ENCODE measurements around the gene COBL.

The COBL gene

GRCh38 chr7:51058764-51059163, 257.8 kb downstream of the COBL start:
- DNase-seq (ENCODE audit: low read depth, low spot score), result no peak

GRCh38 chr7:51055039-51055840, 261.4 kb downstream of the COBL start:
- no peak for DNase-seq (ENCODE audit: low read depth, low spot score)

- DNase-seq (ENCODE audit: low read depth, low spot score), result no peak
Measured at GRCh38 chr7:51054231-51054630, 262.4 kb downstream of the COBL start.

- no peak for DNase-seq (ENCODE audit: low read depth, low spot score)
Measured at GRCh38 chr7:51053160-51053925, 263.3 kb downstream of the COBL start.

GRCh38 chr7:51046482-51046881, 270.1 kb downstream of the COBL start:
- no peak for DNase-seq (ENCODE audit: low read depth, low spot score)

DNA sequence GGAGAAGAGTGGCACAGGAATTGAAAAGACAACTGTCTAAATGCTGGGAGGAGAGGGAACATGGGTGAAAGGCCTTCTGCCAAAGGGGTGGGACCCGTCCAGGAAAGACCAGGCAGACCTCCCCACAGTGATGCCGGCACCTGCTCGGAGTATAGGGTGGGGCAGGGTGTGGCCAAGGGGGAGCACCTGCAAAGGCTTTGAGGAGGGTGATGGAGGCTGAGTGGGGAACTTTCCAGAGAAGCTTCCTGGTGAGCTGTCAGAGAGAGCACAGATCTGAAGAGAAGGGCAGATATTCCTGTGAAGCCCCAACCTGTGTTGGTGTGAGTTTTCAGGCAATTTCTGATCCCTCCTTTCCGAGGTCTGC, 270.5 kb downstream of the COBL start:
- DNase-seq (ENCODE audit: low read depth, low spot score), result no peak

DNA sequence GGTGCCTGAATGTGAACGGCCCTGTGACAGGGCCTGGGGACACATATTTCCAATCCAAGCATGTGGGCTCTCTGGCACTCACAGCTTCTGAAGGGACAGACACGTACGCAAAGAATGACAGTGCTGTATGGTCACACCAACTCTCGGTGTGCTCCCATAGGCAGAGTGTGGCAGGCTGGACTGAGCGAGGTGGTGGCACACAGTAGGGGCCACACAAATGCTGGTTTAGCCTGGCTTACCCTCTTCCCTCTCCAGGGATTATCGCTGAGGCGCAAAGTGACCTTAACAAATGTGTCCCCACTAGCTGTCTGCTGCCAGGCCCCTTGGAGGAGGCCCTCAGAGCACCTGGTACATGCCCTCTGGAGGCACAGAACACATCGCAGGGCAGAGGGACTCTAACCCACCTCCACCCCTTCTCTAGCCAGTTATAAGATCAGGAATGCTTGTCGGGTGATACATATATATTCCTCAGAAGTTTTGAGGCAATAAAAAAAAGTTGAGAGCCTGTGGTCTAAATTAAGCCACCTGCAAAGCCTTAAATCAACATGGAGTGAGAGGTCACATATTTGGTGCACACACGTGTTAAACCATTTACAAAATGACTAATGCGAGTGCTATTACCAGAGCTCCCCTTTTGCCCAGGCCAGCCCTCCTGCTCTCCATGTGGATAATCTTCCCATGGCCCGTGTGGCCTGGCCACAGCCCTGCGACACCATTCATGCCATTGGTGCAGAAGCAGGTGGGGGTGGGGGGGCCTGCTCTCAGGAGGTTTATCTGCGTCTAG, 271.1 kb downstream of the COBL start:
- DNase-seq (ENCODE audit: low read depth, low spot score), result no peak

DNA sequence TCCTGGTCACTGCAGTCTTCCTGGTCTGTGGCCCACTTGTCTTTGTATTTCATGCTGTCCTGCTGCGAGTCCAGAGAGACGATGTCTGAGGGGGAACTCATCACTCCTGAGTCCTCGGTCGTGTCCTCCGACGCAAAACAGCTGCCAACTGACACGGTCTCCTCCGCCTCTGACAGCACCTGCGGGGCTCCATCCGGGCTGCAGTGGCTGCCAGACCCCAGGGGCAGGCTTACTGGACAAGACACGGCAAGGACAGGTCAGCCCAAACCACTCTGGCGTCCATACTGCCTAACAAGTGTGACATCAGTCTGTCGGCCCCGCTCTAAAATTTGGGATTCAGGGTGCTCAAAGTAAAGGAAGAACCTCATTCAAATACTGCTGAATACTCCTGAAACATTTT, 273.1 kb downstream of the COBL start:
- no peak for DNase-seq (ENCODE audit: low read depth, low spot score)

GRCh38 chr7:51040787-51041186, 275.8 kb downstream of the COBL start:
- DNase-seq (ENCODE audit: low read depth, low spot score), result no peak

DNA sequence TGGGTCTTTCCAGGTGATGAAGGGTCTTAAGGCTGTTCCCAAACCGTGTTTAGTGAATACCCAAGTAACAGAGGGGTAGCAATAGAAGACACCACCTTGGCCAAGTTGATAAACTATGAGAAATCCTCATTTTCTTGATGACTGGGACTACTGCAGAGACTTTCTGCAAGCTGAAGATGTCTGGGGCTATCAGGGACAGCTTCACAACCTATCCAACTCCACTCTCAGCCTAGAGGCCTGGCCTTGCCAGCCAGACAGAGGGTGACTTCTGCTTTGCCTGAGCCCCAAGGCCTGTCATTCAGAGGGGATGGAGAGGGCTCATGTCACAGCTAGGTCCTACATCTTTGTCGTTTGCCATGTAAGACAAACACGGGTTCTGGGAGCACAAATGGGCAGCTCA, 278.0 kb downstream of the COBL start:
- no peak for DNase-seq (ENCODE audit: low read depth, low spot score)

GRCh38 chr7:51035716-51036115, 280.9 kb downstream of the COBL start:
- DNase-seq (ENCODE audit: low read depth, low spot score), result no peak

DNA sequence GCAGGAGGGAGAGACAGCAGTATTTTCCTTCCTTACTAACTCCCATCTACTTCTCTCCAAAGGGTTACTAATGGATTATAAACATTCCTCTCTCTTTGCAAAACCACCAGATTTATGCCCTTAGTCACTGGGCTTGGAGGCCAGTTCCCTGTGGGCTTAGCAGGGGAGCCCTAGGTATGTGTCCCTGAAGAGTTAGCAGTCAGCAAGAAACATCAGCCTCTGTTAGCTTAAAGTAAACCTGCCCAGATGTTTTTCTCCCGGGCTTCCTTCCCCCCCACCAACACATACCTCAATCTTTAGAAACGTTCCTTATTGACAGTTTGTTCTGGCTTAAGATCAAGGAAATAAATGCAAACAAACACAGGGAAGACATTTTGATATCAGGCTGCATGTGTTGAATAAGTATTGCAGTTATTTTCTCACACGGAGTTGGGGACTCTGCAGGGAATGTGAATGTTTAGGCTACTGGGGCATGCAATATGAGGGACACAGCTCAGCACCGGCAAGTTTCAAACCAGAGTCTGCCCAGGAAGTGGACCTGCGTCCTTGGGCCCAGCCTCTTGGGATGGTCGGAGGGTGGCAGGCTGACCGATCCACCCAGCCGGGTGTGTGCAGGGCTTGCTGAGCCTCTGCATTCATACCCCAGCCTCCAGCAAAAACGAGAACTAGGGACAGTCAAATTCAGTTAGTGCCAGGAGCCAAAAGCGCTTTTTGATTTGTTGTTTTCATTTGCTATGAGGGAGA, 281.9 kb downstream of the COBL start:
- no peak for DNase-seq (ENCODE audit: low read depth, low spot score)

DNA sequence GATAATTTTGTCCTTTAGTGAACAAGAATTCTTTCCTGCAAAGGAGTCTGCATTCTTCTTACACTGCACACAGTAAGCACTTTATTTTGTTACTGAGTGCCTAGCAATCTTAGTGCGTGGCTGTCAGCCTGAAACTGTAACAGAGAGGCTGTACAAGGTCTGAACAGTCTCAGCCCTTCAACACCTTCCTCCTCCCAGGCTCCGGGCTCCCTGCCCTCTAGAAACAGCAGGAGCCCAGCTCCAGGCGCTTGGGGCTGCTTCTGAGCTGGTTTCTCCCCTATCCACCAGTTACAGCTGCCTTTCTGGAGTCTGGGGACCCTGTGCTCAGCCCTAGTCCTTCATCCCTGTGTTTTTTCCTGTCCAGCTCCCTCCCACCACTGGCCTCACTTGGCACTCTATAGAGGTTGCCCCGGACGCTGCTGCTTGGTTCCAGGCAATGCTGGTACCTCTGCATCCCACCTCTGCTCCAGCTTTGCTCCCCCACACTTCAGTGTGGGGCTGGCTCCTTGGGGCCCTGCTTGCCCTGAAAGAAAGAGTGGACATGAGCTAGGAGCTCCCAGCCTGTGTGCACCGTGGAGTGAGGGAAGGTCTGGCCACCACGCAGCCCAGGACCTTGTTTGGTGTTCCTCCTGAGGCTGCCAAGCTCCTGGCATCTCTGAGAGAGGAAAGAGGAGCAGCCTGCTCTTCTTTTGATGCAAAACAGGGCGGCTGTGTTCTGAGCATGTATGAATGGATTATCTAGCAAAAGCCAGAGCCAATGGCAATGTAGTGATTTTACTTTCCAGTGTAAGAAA, 282.7 kb downstream of the COBL start:
- no peak for DNase-seq (ENCODE audit: low read depth, low spot score)

GRCh38 chr7:51031791-51032515, 284.7 kb downstream of the COBL start:
- DNase-seq (ENCODE audit: low read depth, low spot score), result no peak

DNA sequence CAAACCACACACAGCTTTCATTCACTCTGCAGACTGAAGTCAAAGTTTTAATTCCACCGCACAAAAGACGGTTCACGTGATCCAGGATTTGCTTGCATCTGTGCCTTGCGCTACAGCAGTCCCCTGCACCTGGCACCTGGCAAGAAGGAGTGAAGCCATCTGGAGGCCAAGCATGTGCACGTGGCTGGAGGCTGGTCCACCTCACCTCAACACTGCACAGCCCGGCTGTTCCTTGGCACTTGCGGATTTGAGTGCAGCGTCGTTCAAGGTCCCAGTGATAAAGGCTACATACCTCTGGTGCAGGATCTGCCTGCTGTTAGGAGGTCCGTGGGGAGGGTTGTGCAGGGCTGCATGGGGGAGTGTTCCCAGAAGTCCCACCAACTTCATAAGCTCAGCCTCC, 285.4 kb downstream of the COBL start:
- no peak for DNase-seq (ENCODE audit: low read depth, low spot score)

- no peak for DNase-seq (ENCODE audit: low read depth, low spot score)
Measured at GRCh38 chr7:51029701-51030191, 286.9 kb downstream of the COBL start.

GRCh38 chr7:51029131-51029530, 287.5 kb downstream of the COBL start:
- no peak for DNase-seq (ENCODE audit: low read depth, low spot score)

GRCh38 chr7:51027935-51028830, 288.4 kb downstream of the COBL start:
- no peak for DNase-seq (ENCODE audit: low read depth, low spot score)
